ENCODE results near the gene TTLL7.

TTLL7 gene

GRCh38 chr1:83818916-83819315, 180.0 kb downstream of the TTLL7 start:
- DNase-seq (ENCODE audit: low read depth): no peak

- DNase-seq (ENCODE audit: low read depth): no peak
Measured at GRCh38 chr1:83816836-83817235, 182.1 kb downstream of the TTLL7 start.

DNA sequence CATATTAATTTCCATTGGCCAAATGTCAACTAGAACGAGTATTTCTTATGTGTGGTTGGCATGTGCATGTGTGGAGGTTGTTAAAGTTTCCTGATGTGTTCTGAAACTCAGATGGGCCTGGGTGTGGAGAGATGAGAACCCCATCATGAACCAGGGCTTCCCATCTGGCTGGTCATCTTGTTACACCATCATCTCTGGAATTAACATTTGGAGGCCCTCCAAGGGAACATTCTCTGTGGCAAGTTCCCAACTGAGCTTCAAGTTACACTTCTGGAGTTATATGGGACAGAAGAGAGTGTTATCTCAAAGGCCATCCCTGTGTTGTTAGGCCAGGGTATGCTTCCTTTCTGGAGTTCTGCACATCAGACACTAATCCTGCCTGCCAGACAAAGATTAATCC, 183.6 kb downstream of the TTLL7 start:
- no peak for DNase-seq (ENCODE audit: low read depth)
